NCI-H2227 (cell line): ENCODE results near the gene LRMDA.
A peak's percentile ranks its signal among the peaks of the same experiment; 100 is the strongest.
"Not testable (repeated sequence)": the region's sequence is repeated elsewhere in the genome, so short reads cannot be mapped to it uniquely, and the experiment has no call there.

Source experiments
- DNase-seq: peaks from one replicate; lab custom pipeline; 2025; ENCODE audit not compliant: unreplicated experiment; lab: John Stamatoyannopoulos, UW

Gene LRMDA

DNA sequence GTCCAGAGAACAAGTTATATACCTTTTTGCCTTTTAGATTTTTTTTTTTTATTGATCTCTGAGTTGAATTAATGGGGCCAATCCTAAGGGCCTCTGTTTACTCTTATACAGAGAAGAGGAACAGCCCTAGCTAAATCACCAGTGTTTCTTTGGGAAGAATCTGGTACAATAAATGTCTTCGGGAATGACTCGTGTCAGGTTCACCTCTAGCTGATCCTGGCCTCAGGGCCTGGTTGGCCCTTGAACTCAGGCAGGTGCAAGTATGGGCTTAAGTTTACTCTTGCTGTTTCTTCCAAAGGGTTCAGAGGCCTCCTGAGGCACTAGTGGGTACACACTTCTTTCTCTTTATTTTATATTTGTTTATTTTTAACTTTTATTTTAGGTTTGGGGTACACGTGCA is 71.0 kb downstream of the LRMDA start:
- DNase-seq, result no peak

DNA sequence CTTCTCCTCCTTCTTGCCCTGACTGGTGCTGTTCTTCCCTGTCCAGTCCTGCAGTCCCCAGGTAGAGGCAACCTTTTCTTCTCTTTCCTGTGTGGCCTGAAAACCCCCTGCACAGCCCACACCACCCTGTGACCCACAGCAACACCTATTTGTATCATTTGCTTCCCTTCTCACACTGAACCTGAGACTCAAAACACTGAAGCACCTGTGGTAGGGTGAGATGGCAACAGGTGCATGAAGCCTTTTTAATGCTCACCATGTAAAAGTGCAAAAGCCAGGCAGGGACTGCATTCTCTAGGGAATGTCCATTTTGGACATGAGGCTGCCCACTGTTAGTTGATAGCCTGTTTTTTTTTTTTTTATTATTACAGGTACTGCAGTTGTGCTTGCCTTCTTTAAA is 71.4 kb downstream of the LRMDA start:
- no peak for DNase-seq

DNA sequence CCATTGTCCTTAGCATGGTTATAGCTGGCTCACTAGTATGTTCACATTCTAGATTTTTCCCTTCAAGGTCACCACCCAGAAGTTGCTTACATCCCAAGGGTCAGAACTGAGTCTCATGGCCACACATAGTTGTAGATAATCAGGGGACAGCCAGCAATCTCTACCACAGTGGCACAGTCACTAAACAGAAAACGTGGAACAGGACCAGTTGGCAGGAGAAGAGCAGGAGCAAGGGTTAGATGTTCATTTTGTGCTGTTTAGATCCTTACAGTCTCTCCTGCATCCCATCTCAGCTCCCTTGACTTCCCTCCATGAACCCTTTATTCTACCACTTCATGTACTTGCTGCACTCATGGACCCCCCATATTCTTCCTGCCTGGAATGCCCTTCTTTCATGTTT is 73.9 kb downstream of the LRMDA start:
- DNase-seq, result no peak

DNA sequence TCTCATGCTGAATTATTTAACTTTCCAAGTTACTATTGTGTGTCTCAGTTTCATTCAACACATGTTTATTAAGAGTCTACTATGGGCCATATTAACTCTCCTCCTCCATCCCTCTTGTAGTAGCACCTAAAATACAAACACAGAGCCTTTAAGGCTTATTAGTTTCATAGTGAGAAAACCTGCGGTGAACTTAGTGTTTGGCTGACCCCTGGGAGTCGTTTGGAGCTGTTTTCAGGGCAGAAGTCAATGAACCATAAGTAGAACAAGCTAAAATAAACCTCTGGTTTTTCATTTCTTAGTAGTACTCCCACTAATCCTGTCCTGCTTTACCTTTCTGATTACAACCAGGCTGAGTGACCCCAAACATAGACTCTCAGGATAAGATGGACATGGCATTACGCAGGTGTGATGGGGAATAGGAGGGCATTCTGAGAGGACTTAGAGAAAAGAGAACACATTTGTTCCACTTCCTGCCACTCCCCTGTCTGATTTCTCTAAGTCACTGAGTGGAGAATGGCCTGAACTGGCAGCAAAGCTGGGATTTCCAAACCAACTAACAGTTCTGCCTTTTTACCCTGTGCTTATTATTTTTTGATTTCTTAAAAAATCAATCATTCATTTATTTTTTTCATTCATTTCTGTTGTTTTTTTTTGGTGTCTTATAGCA is 74.5 kb downstream of the LRMDA start:
- DNase-seq, result no peak

DNA sequence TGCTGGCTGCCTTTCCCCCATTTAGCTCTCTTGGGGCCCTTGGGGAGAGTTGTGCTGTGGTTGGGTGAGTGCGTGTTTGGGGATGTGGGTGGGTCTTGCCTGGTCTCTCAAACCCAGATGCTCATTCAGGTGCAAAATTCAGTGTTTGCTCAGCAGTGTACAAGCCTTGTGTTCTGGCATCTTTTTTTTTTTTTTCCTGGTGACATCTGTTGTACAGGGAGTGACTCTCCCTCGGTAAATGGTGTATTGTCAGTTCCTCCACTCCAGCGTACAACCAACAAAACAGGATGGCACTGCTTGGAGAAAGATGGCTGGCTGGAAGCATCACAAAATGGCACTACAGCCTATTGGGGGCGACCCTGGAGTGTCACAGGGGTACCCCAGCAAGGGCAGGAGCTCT is 75.5 kb downstream of the LRMDA start:
- DNase-seq, result no peak

DNA sequence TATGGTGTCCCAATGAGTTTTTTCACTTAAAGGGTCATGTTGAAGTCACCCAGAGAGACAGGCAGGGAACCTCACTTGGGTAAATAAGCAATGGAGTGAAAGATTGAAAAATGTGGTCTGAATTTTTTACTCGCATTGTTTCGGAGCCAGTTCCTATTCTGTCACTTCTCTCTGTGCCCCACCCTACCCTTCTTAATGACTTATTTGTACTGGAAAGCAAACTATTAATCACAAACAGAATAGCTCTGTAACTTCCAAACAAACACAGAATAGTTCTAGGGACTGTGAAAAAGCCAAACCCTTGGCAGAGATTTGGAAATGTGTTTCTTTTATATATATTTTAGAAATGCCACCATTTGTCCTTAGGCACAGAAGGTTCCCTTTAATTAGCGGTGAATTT is 76.0 kb downstream of the LRMDA start:
- no peak for DNase-seq

DNA sequence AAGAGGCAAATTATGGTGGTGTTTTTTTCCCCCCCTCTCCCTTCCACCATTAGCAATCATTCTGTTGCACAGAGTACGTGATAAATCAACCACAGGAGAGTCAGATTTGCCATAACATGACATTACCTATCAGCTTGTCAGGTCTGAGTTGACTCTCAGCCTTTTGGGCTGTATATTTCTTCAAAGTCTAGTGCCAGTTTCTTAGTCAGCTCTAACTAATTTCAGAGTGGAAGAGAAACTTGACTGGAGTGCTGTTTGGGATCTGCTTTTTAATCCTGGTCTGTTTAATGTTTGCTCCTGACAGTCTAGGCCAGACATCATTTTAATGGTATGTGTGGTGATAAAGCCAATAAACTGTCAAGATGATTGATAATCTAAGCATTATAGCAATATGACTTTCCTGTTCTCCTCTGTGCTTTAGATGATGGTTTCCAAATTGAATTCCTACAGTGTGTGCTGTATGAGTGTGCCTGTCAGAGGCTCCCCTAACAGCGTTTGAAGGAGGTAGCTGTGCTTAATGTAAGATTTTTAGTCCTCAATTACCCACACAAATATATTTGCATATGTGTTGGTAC is 76.9 kb downstream of the LRMDA start:
- peak; percentile 37 for DNase-seq

DNA sequence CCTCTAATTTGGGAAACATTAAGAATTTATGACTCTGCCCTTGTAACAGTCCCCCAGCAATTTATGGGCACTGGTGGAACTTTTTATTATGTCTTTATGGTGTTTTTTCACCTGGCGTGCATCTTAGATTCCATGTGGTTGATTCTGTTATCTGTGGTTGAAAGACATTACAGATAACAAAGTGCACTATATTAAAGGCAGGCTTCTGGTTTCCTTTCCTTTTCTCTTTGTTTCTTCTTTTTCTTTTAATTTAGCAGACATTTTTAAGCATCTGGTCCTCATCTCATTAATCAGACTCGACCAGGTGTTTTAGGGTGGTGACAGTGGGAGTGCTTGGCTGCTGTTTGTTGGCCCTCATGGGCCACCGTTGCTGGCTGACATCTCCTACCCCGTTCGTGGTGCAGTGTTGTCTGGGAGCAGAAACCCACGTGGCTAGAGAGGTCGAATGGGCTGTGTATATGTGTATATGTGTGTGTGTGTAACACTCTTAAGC is 77.4 kb downstream of the LRMDA start:
- peak; percentile 4 for DNase-seq

DNA sequence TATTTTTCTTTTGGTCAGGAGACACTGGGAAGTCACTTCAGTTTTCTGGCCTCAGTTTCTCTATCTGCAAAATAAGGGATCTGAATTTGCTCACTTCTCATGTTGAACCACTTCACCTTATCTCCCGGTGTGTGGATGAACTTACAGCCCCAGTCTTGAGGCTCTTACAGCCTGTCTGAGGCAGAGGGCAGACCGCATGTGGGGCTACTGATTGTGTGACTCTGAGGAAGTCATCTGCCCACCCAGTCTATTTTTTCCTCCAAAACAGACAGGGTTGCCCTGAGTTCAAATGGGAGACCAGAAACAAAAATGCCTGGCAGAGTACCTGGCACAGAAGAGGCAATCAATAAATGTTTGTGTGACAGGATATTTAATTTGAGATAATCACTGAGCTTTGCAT is 78.3 kb downstream of the LRMDA start:
- no peak for DNase-seq

- DNase-seq, result no peak
Observed at GRCh38 chr10:75511011-75511410, 79.6 kb downstream of the LRMDA start.

GRCh38 chr10:75512203-75512933 is 80.9 kb downstream of the LRMDA start:
- DNase-seq, result peak; percentile 3

DNA sequence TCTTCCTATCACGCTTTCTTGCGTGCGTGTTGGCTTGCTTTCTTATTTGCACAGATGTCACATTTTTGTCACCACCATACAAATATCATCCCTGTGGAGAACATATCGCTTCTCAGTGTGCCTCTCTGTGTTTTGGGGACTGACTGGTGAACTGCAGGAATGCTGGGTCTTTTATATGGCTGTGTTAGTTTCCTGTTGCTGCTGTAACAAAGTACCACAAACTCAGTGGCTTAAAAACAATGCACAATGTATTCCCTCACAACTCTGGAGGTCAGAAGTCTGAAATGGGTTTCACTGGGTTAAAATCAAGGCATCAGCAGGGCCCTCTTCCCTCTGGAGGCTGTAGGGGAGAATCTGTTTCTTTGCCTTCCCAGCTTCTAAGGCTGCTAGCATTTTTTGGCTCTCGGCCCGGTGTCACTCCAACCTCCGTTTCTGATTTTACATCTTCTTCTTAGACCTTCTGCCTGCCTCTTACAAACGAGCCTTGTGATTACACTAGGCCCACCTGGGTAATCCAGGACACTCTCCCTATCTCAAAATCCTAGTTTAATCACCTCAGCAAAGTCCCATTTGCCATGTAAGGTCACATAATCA is 82.0 kb downstream of the LRMDA start:
- DNase-seq, result peak; percentile 43

- DNase-seq, result no peak
Observed at GRCh38 chr10:75514830-75515229, 83.4 kb downstream of the LRMDA start.

GRCh38 chr10:75516154-75516553 is 84.7 kb downstream of the LRMDA start:
- DNase-seq, result not testable (repeated sequence)

DNA sequence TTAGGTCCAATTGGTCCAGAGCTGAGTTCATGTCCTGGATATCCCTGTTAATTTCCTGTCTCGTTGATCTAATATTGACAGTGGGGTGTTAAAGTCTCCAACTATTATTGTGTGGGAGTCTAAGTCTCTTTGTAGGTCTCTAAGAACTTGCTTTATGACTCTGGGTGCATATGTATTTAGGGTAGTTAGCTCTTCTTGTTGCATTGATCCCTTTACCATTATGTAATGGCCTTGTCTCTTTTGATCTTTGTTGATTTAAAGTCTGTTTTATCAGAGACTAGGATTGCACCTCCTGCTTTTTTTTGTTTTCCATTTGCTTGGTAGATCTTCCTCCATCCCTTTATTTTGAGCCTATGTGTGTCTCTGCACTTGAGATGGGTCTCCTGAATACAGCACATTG is 87.8 kb downstream of the LRMDA start:
- DNase-seq, result not testable (repeated sequence)

DNA sequence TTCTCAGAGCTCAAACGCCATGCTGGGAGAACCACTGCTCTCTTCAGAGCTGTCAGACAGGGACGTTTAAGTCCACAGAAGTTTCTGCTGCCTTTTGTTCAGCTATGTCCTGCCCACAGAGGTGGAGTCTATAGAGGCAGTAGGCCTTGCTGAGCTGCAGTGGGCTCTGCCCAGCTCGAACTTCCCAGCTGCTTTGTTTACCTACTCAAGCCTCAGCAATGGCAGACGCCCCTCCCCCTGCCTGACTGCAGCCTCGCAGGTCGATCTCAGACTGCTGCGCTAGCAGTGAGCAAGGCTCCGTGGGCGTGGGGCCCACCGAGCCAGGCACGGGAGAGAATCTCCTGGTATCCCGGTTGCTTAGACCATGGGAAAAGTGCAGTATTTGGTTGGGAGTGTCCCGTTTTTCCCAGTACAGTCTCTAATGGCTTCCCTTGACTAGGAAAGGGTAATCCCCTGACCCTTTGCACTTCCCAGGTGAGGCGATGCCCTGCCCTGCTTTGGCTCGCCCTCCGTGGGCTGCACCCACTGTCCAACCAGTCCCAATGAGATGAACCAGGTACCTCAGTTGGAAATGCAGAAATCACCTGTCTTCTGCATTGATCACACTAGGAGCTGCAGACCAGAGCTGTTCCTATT is 89.9 kb downstream of the LRMDA start:
- DNase-seq, result not testable (repeated sequence)

GRCh38 chr10:75525067-75525466 is 93.6 kb downstream of the LRMDA start:
- no peak for DNase-seq

- DNase-seq, result no peak
Observed at GRCh38 chr10:75525646-75526045, 94.2 kb downstream of the LRMDA start.

- no peak for DNase-seq
Observed at GRCh38 chr10:75527542-75527941, 96.1 kb downstream of the LRMDA start.

DNA sequence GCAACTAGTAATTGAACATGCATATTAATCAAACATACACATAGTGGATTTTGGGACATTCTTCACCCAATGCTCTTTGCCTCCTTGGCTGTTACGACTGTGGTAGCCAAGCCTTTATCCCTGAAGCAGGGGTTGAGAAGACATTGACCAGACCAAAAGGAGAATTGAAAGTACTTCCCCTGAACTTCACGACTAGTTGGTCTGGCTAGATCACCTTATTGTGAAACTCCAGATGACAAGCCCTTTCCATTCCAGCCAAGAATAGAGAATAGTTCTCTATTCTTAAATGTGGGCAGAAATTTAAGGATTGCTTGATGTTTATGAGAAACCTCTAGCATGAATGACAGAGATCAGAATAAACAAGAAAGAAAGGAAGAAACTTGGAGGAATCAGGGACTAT is 97.0 kb downstream of the LRMDA start:
- DNase-seq, result no peak

DNA sequence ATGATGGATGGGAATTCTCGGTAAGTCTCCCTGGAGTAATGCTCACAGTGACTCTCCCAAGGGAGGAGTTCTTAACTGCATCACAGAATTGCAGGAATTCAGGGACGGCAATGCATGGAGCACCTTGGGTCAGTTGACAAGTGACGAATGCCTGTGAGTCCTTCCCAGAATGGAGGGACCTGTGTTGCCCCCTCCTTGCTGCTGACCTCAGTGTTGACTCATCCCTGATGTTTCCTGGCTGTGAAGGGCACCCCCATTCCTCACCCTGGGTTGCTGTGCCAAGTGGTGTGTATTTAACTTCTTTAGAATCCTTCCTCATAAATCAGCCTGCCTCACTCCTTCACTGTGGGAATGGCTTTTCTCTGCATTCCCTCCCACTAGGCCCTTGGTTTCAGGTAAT is 98.9 kb downstream of the LRMDA start:
- no peak for DNase-seq
